ENCODE measurements around the gene TAPT1. TPM values are rescaled to one million over a fixed set of nuclear protein-coding genes. Genes with fewer than 3 reads are reported as not detected.

TAPT1 gene
- polyA plus RNA-seq, 1 experiment: 11.5 TPM

DNA sequence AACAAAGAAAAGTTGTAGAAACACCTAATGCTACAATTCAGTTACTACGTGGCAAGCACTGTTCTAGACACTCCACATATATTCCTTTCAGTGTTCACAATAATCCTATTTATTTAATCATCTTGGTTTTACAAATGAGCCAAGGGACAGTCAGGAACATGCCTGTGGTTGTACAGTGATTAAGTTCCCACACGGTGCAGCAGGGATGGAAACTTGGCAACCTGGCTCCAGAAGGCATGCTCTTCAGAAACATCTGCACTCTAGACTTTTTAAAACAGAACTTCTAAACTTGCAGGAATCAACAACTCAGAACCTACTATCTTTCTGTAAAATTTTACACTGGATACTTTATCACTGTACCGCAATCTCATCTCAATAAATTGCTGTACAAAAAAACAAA is 32.1 kb downstream of the TAPT1 start:
- Histone ChIP-seq H3K4me3 (ENCODE audit: low read depth, low read length) (no peak overlapping the region), H3K27ac (ENCODE audit: low read depth, low read length) (no peak overlapping the region), H3K9me3 (ENCODE audit: control insufficient read depth, insufficient read depth, low read length) (no peaks in the 10 kb centered on the region), H3K27me3 (ENCODE audit: control insufficient read depth, insufficient read depth, low read length) (no peaks in the 10 kb centered on the region)
- POLR2A ChIA-PET: no interaction called here
- CTCF ChIA-PET: interaction anchor here (1.2 kb wide), 1 partner anchor 11 kb away, joined by 4 read pairs; no protein-coding TSS in a partner anchor
- TF ChIP-seq CTCF (IDR thresholded peaks at IDR 0.05; ENCODE audit: low read depth, low read length): no peak
- no peak for DNase-seq (ENCODE audit: low read depth, low spot score)

DNA sequence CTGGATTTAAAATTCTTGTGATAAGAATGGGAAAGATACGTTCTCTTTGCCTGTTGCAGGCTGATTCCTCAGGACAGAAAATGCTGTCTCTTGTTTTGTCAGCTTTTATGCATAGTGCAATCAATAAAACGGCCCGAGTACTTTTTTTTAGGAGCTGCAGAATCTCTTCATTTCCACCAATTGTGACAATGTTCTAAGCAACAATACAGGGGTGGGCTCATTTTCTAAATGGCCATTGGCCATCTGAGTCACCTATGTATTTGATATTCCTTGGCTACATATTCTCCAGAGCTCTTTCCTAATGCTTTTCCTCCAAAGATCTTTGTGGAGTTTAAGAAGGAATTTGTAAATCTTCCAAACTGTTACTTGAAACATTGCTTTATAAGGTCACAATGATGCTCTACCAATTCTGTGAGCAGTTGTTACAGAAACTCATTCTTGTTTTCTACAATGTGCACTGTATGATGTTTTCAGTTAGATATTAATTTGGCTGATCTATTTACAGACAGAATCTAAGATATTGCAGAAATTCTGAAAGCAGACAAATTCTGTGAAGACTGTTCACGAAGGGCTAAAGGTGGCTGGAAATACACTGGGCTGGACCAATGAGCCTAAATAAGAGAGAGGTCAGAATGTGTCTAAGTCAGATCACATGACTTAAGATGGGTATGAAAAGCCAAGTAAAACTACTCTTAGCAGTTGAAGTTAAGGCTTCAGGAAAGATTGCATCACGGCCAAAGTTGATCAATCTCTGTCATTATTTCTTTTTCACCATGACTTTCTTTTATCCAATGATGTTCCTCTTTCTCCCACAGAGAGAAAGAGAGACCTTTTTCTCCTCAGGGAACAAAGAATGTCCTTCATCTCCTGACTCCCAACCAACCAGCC is 33.4 kb downstream of the TAPT1 start:
- CTCF ChIA-PET: interaction anchor here (1.2 to 1.4 kb wide), 3 partner anchors 9 to 13 kb away, joined by 4 to 7 read pairs (median 6); no protein-coding TSS in a partner anchor

GRCh38 chr4:16192057-16192456 is 34.2 kb downstream of the TAPT1 start:
- Histone ChIP-seq H3K4me3 (ENCODE audit: low read depth, low read length) (no peak overlapping the region), H3K27ac (ENCODE audit: low read depth, low read length) (no peak overlapping the region), H3K9me3 (ENCODE audit: control insufficient read depth, insufficient read depth, low read length) (no peaks in the 10 kb centered on the region), H3K27me3 (ENCODE audit: control insufficient read depth, insufficient read depth, low read length) (no peaks in the 10 kb centered on the region)
- ChIA-PET CTCF (interaction anchor here (1.2 to 1.4 kb wide), 2 partner anchors 10 to 13 kb away, joined by 6 to 7 read pairs; no protein-coding TSS in a partner anchor), POLR2A (no interaction called here)
- TF ChIP-seq CTCF (IDR thresholded peaks at IDR 0.05; ENCODE audit: low read depth, low read length): no peak
- no peak for DNase-seq (ENCODE audit: low read depth, low spot score)

More for the DNA sequence above, 33.4 kb downstream of the TAPT1 start:
- no peak overlapping the region for H3K27ac ChIP-seq (ENCODE audit: low read depth, low read length)
- H3K27me3 ChIP-seq (ENCODE audit: control insufficient read depth, insufficient read depth, low read length): no peaks in the 10 kb centered on the region
- H3K9me3 ChIP-seq (ENCODE audit: control insufficient read depth, insufficient read depth, low read length): no peaks in the 10 kb centered on the region
- POLR2A ChIA-PET: no interaction called here
- H3K4me3 ChIP-seq (ENCODE audit: low read depth, low read length): no peak overlapping the region
- DNase-seq (ENCODE audit: low read depth, low spot score): no peak
- TF ChIP-seq CTCF (IDR thresholded peaks at IDR 0.05; ENCODE audit: low read depth, low read length): no peak

DNA sequence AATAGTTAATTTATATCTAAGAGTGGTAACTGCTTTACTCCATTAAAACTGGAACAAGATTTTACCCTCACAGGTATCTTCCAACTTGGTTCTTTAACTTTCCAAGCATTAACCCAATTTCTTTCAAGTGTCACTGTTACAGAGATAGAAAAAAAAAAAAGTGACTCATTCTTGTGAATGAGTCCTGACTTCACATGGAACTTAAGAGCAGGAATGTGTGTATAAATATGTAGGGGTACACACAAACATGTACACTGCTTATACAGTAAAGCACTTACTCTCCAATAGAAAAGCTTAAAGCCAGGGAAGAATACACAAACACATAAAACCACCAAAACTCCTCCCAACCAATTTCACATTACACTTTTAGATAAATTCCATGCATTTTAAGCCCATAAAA is 38.8 kb downstream of the TAPT1 start:
- H3K9me3 ChIP-seq (ENCODE audit: control insufficient read depth, insufficient read depth, low read length): no peaks in the 10 kb centered on the region
- no peak for TF ChIP-seq CTCF (IDR thresholded peaks at IDR 0.05; ENCODE audit: low read depth, low read length)
- H3K4me3 ChIP-seq (ENCODE audit: low read depth, low read length): no peak overlapping the region
- ChIA-PET POLR2A (no interaction called here), CTCF (interaction anchor here (0.8 to 2.9 kb wide), 2 partner anchors 9 to 13 kb away, joined by 6 to 8 read pairs; no protein-coding TSS in a partner anchor)
- no peak overlapping the region for H3K27ac ChIP-seq (ENCODE audit: low read depth, low read length)
- H3K27me3 ChIP-seq (ENCODE audit: control insufficient read depth, insufficient read depth, low read length): no peaks in the 10 kb centered on the region
- no peak for DNase-seq (ENCODE audit: low read depth, low spot score)

GRCh38 chr4:16186986-16187385 is 39.3 kb downstream of the TAPT1 start:
- Histone ChIP-seq H3K27ac (ENCODE audit: low read depth, low read length) (no peak overlapping the region), H3K9me3 (ENCODE audit: control insufficient read depth, insufficient read depth, low read length) (no peaks in the 10 kb centered on the region), H3K27me3 (ENCODE audit: control insufficient read depth, insufficient read depth, low read length) (no peaks in the 10 kb centered on the region), H3K4me3 (ENCODE audit: low read depth, low read length) (no peak overlapping the region)
- ChIA-PET POLR2A (no interaction called here), CTCF (interaction anchor here (0.8 to 2.9 kb wide), 4 partner anchors 10 to 19 kb away, joined by 5 to 8 read pairs (median 6); no protein-coding TSS in a partner anchor)
- no peak for TF ChIP-seq CTCF (IDR thresholded peaks at IDR 0.05; ENCODE audit: low read depth, low read length)
- DNase-seq (ENCODE audit: low read depth, low spot score): no peak

Measured in AG04450 (cell line).